Keratinocyte (primary cell): Measurements from ENCODE around the gene TMEM144.

ENCODE experiments used
- CTCF ChIP-seq, 3 experiments: IDR thresholded peaks in 1 of 3; conservative IDR thresholded peaks in 1 of 3; optimal IDR thresholded peaks in 1 of 3; 2 replicates in 2 of 3; 3 replicates in 1 of 3; pipeline versions ENCODE3 to v1.5.1; 2011; ENCODE audit warnings: low read length in 3 of 3, mild to moderate bottlenecking in 3 of 3, moderate library complexity in 2 of 3, control low read depth in 1 of 3, inconsistent platforms in 1 of 3; ENCODE audit not compliant: insufficient read depth in 2 of 3; ENCODE audit errors: extremely low read depth in 1 of 3
- EZH2 ChIP-seq: IDR thresholded peaks from one replicate; pipeline ENCODE4 v1.6.1; 2012; ENCODE audit warnings: inconsistent platforms, mild to moderate bottlenecking, low read length, moderate library complexity

GRCh38 chr4:158277558-158277957 is 67.3 kb downstream of the TMEM144 start:
- TF ChIP-seq EZH2 (no peak), CTCF (optimal IDR thresholded peaks at IDR 0.05 in 1 of 3, IDR thresholded peaks at IDR 0.05 in 1 of 3, conservative IDR thresholded peaks at IDR 0.05 in 1 of 3; ENCODE audit: extremely low read depth in 1 of 3, insufficient read depth in 2 of 3, low read length in 3 of 3) (no peak)
